Measurements from ENCODE around the gene MOGAT1.

The MOGAT1 gene

GRCh38 chr2:222730366-222730999 lies 59.0 kb downstream of the MOGAT1 start:
- ChIA-PET POLR2A (no interaction called here), CTCF (no interaction called here)
- TF ChIP-seq SCRT1 (tag by site-specific recombination; IDR thresholded peaks at IDR 0.05; ENCODE audit: borderline replicate concordance) (no peak), ZBTB26 (tag by site-specific recombination; optimal IDR thresholded peaks at IDR 0.05) (no peak)
- H3K9me3 ChIP-seq (ENCODE audit: control insufficient read depth, insufficient read depth, low read depth, low read length) = no peaks in the 10 kb centered on the region
- H3K27ac ChIP-seq (ENCODE audit: extremely low read depth, low read depth, low read length) = no peak overlapping the region
- no peak overlapping the region for H3K4me3 ChIP-seq (ENCODE audit: low read depth, low read length)
- H3K4me1 ChIP-seq (ENCODE audit: control insufficient read depth, insufficient read depth, low read length) = no peaks in the 10 kb centered on the region
- no peaks in the 10 kb centered on the region for H3K36me3 ChIP-seq (ENCODE audit: control insufficient read depth in 2 of 2, insufficient read depth in 1 of 2, low read length in 2 of 2)

GRCh38 chr2:222731201-222731621 lies 59.8 kb downstream of the MOGAT1 start:
- Histone ChIP-seq H3K4me1 (ENCODE audit: control insufficient read depth, insufficient read depth, low read length) (no peaks in the 10 kb centered on the region), H3K36me3 (ENCODE audit: control insufficient read depth in 2 of 2, insufficient read depth in 1 of 2, low read length in 2 of 2) (no peaks in the 10 kb centered on the region), H3K27ac (ENCODE audit: extremely low read depth, low read depth, low read length) (no peak overlapping the region), H3K9me3 (ENCODE audit: control insufficient read depth, insufficient read depth, low read depth, low read length) (no peaks in the 10 kb centered on the region), H3K4me3 (ENCODE audit: low read depth, low read length) (no peak overlapping the region)
- TF ChIP-seq PRDM1 (tag by site-specific recombination; IDR thresholded peaks at IDR 0.05) (peak; percentile 66), PRDM10 (tag by site-specific recombination; IDR thresholded peaks at IDR 0.05) (peak; percentile 61), ZNF677 (tag by site-specific recombination; IDR thresholded peaks at IDR 0.05) (no peak)
- POLR2A ChIA-PET = no interaction called here
- CTCF ChIA-PET = no interaction called here

- no peak for TF ChIP-seq ZNF837 (tag by site-specific recombination; IDR thresholded peaks at IDR 0.05)
- TF ChIP-seq ZNF645 (tag by site-specific recombination; IDR thresholded peaks at IDR 0.05) = no peak
- no peak for TF ChIP-seq ZBTB1 (tag by site-specific recombination; IDR thresholded peaks at IDR 0.05)
- TF ChIP-seq ZNF449 (tag by site-specific recombination; IDR thresholded peaks at IDR 0.05) = no peak
- TF ChIP-seq ZNF639 (tag by site-specific recombination; IDR thresholded peaks at IDR 0.05) = no peak
- TF ChIP-seq ZNF701 (tag by site-specific recombination; IDR thresholded peaks at IDR 0.05) = no peak
- TF ChIP-seq ZNF776 (tag by site-specific recombination; IDR thresholded peaks at IDR 0.05; ENCODE audit: borderline replicate concordance) = no peak
- TF ChIP-seq ZNF654 (tag by site-specific recombination; IDR thresholded peaks at IDR 0.05; ENCODE audit: low read depth) = no peak
- TF ChIP-seq ZNF670 (tag by site-specific recombination; IDR thresholded peaks at IDR 0.05; ENCODE audit: low read depth) = no peak
- no peak for TF ChIP-seq ZNF830 (tag by site-specific recombination; IDR thresholded peaks at IDR 0.05; ENCODE audit: low read depth)
- TF ChIP-seq ZNF433 (tag by site-specific recombination; IDR thresholded peaks at IDR 0.05; ENCODE audit: low read depth) = no peak
- Histone ChIP-seq H3K36me3 (ENCODE audit: control insufficient read depth in 2 of 2, insufficient read depth in 1 of 2, low read length in 2 of 2) (no peaks in the 10 kb centered on the region), H3K4me1 (ENCODE audit: control insufficient read depth, insufficient read depth, low read length) (no peaks in the 10 kb centered on the region), H3K4me3 (ENCODE audit: low read depth, low read length) (no peak overlapping the region), H3K27ac (ENCODE audit: extremely low read depth, low read depth, low read length) (no peak overlapping the region), H3K9me3 (ENCODE audit: control insufficient read depth, insufficient read depth, low read depth, low read length) (no peaks in the 10 kb centered on the region)
- ChIA-PET CTCF (no interaction called here), POLR2A (no interaction called here)
These were observed 61.2 kb downstream of the MOGAT1 start for GRCh38 chr2:222732489-222733178.

Measured in HEK293 (cell line).